Daoy (cell line): ENCODE data around the gene ST13. TPM values are rescaled to one million over a fixed set of nuclear protein-coding genes. Genes with fewer than 3 reads are reported as not detected.
"Not testable (repeated sequence)": the region's sequence is repeated elsewhere in the genome, so short reads cannot be mapped to it uniquely, and the experiment has no call there.

Experiments used
- DNase-seq: peaks from one replicate; pipeline ENCODE4 v3.0.0-alpha.2; 2015; ENCODE audit warnings: low read depth
- total RNA-seq: library from RNA; depleted of rRNA; stranded (reverse); fragments of >200 nt; shearing (Covaris generic); gene quantifications from 2 replicates; pipeline ENCODE4 v1.2.3, GENCODE V29; 2014; rRNA removed

ST13 gene
- total RNA-seq, 1 experiment from 2014 or later: 178 TPM

DNA sequence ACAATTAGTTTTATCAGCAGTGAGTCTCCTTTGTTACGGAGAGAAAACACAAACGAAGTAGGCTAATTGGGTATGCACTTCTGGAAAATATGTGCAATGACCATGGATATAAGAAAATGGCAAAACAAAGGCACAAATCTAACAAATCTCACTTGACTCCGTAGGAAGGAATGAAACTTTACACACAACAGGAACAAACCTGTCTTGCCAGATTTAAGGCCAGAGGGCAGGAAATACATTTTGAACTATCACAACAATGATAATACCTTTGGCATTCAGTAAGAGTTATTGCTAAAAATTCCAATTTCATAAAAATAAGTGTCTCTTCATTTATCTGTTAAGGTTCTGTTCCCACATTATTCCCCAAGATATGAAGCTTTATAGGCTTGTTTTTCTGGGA, 73.9 kb downstream of the ST13 start:
- no peak for DNase-seq

DNA sequence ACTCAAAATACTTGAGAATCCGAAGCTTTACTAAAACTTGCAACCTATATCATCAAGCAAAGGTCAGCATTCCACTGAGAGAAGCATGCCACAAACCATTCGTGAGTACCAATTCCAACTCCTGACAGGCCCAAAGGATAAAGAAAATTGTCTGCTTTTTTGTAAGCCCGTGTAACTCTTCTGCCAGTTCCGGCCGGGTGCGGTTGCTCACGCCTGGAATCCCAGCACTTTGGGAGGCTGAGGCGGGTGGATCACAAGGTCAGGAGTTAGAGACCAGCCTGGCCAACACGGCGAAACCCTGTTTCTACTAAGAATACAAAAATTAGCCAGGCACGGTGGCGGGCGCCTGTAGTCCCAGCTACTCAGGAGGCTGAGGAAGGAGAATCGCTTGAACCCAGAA, 74.7 kb downstream of the ST13 start:
- not testable (repeated sequence) for DNase-seq

Other genes with a start within 250 kb of the ST13 start
- gene MRTFA, start 219.9 kb downstream of the ST13 start, total RNA-seq: 57.0 and 82.1 TPM in 2 replicates
- not detected in 2 replicates for gene MCHR1, start 177.2 kb downstream of the ST13 start, total RNA-seq
- 37.1 and 39.6 TPM in 2 replicates for gene SLC25A17, start 37.3 kb downstream of the ST13 start, total RNA-seq
- gene XPNPEP3, start 509 bp upstream of the ST13 start, total RNA-seq: 10.4 and 12.5 TPM in 2 replicates
- gene DNAJB7, start 5.5 kb upstream of the ST13 start, total RNA-seq: not detected in 2 replicates
- 88.6 and 91.9 TPM in 2 replicates for gene RBX1, start 94.7 kb upstream of the ST13 start, total RNA-seq
- gene EP300, start 236.0 kb upstream of the ST13 start, total RNA-seq: 21.7 and 40.4 TPM in 2 replicates